Brain microvascular endothelial cell (primary cell): ENCODE measurements around the gene EVX1.
A peak's percentile ranks its signal among the peaks of the same experiment; 100 is the strongest.

Experiments
- DNase-seq: peaks from one replicate; pipeline ENCODE4 v3.0.0-alpha.2; 2020
- H3K27ac ChIP-seq: fragments of 250-450 bp; sonication (Bioruptor Pico); 2 replicates; pipeline ENCODE4 v1.5.1; 2020; ENCODE audit warnings: mild to moderate bottlenecking, moderate library complexity
- H3K27me3 ChIP-seq: fragments of 250-450 bp; sonication (Bioruptor Pico); replicated peaks from 2 replicates; pipeline ENCODE4 v1.5.1; 2020; ENCODE audit warnings: mild to moderate bottlenecking
- H3K36me3 ChIP-seq: fragments of 250-450 bp; sonication (Bioruptor Pico); replicated peaks from 2 replicates; pipeline ENCODE4 v1.5.1; 2020; ENCODE audit warnings: mild to moderate bottlenecking
- H3K4me3 ChIP-seq: 2 replicates; pipeline ENCODE4 v1.5.1; 2011; ENCODE audit warnings: low read depth, mild to moderate bottlenecking, control low read depth, low read length, moderate library complexity
- in situ Hi-C: cut with HindIII; loops from 2 replicates; pipeline ENCODE4 v1.10.0; 2017; ENCODE audit warnings: low sequenced_read_pairs, low pct_ligation_motif_present
- TF ChIP-seq, protein P1 (sequence below): IDR thresholded peaks from 2 replicates; pipeline ENCODE4 v1.5.1; 2011; ENCODE audit warnings: low read depth, mild to moderate bottlenecking, moderate library complexity, low read length, control low read depth, inconsistent platforms; ENCODE audit errors: missing control alignments

The EVX1 gene

DNA sequence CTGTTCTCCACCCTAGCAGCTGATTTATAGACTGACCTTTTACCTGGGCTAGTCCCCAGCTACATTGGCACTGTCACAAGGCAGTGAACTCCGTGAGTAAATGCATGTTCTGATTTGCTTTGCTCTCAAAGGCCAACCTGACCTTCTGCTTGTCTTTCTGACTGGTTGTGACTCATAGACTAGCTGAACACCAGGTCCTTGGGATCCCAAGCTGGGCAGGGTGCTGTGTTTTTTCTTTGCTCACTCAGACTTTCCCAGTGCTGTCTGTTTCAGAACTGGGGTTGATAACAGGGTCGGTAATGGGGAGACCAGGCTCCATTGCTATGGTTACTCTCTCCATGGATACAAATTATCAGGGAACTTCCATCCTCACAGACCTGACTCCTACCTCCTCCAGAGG lies 35.0 kb downstream of the EVX1 start:
- H3K4me3 ChIP-seq, result no peak overlapping the region
- no peak overlapping the region for H3K27ac ChIP-seq
- H3K36me3 ChIP-seq, result no peaks in the 10 kb centered on the region
- peak; percentile 60 for DNase-seq
- H3K27me3 ChIP-seq, result no peaks in the 10 kb centered on the region
- in situ Hi-C loops, result no loop called here
- TF ChIP-seq, protein P1, sequence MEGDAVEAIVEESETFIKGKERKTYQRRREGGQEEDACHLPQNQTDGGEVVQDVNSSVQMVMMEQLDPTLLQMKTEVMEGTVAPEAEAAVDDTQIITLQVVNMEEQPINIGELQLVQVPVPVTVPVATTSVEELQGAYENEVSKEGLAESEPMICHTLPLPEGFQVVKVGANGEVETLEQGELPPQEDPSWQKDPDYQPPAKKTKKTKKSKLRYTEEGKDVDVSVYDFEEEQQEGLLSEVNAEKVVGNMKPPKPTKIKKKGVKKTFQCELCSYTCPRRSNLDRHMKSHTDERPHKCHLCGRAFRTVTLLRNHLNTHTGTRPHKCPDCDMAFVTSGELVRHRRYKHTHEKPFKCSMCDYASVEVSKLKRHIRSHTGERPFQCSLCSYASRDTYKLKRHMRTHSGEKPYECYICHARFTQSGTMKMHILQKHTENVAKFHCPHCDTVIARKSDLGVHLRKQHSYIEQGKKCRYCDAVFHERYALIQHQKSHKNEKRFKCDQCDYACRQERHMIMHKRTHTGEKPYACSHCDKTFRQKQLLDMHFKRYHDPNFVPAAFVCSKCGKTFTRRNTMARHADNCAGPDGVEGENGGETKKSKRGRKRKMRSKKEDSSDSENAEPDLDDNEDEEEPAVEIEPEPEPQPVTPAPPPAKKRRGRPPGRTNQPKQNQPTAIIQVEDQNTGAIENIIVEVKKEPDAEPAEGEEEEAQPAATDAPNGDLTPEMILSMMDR, result no peak

DNA sequence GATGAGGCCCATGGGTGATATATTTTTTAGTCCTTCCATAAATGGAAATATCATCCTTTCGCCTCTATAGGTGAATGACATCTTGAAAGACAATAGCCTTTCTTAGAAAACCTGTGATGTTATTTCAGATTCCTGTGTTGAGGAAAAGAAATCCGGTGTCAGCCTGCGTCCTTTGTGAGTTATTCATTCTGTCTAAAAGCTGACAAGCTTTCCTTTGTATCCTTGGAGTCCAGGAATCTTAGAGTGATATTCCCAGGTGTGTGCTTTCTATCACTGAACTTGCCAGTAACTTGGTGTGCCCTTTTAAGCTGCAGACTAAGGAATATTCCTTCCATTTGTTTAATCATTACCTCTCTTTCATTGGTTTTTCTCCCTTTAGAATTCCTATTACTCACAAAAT lies 41.0 kb downstream of the EVX1 start:
- no peak for DNase-seq
- no peak overlapping the region for H3K27ac ChIP-seq
- H3K4me3 ChIP-seq, result no peak overlapping the region
- in situ Hi-C loops, result no loop called here
- TF ChIP-seq, protein P1, result no peak
- no peaks in the 10 kb centered on the region for H3K36me3 ChIP-seq
- H3K27me3 ChIP-seq, result no peaks in the 10 kb centered on the region

DNA sequence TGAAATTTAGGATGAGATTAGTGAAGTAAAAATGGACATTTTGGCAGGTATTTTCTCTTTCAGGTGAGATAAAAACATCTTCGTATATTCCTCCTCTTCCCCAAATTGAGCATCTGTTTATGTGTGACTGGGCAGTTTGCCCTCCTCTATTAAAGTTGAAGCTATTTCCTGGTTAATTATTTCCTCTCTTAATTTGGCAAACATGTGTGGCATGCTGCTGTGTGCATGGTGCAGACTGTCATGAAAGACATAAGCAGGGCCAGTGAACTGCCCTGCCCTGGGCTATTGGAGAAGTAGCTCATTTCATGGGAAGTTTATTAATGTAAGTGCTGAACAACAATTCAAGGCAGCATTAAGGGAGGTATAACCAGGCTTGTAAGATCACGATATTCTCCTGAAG lies 52.6 kb downstream of the EVX1 start:
- no peaks in the 10 kb centered on the region for H3K36me3 ChIP-seq
- in situ Hi-C loops, result no loop called here
- H3K4me3 ChIP-seq, result no peak overlapping the region
- TF ChIP-seq, protein P1, result no peak
- no peaks in the 10 kb centered on the region for H3K27me3 ChIP-seq
- no peak for DNase-seq
- no peak overlapping the region for H3K27ac ChIP-seq

DNA sequence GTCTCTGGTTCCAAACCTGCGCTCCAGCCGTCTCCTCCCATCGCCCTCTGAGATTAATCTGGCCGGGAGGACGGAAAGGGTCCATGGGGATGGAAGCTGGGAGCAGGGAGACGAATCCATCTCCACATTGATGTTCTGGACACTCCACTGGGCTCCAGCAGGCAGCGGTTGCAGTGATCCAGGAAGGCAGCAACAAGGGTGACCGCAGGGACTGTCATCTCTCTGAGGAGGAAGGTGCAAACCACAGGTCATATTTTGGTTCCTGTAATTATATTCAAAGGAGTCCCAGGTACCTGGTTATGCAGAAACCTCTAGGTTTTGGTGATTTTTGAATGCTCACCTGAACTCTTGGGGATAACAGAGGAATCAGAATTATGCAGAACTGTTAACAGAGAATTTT lies 54.8 kb downstream of the EVX1 start:
- Histone ChIP-seq H3K27me3 (no peaks in the 10 kb centered on the region), H3K36me3 (no peaks in the 10 kb centered on the region), H3K4me3 (no peak overlapping the region), H3K27ac (no peak overlapping the region)
- in situ Hi-C loops, result no loop called here
- TF ChIP-seq, protein P1, result no peak
- no peak for DNase-seq
